DOHH2 (cell line): ENCODE measurements around the gene DBN1.
"Not testable (repeated sequence)": the region's sequence is repeated elsewhere in the genome, so short reads cannot be mapped to it uniquely, and the experiment has no call there.

ENCODE experiments used
- H3F3A ChIP-seq: fragments of 200-600 bp; sonication (generic), shearing (Covaris generic); 2 replicates; pipeline ENCODE4 v1.6.0; 2016; ENCODE audit warnings: antibody characterized with exemption, mild to moderate bottlenecking; ENCODE audit not compliant: control insufficient read depth, insufficient read depth
- H3K27ac ChIP-seq: fragments of 200-600 bp; sonication (generic); 2 replicates; pipeline ENCODE4 v1.5.1; 2014; ENCODE audit warnings: low read depth, mild to moderate bottlenecking, low read length, moderate library complexity
- H3K27me3 ChIP-seq: fragments of 200-600 bp; sonication (generic); 2 replicates; pipeline ENCODE4 v1.6.1; 2014; ENCODE audit warnings: mild to moderate bottlenecking, low read length, mixed read lengths; ENCODE audit not compliant: control insufficient read depth
- H3K36me3 ChIP-seq: fragments of 200-600 bp; sonication (generic); 2 replicates; pipeline ENCODE4 v1.6.1; 2014; ENCODE audit warnings: mild to moderate bottlenecking, low read length, moderate library complexity, mixed read lengths; ENCODE audit not compliant: control insufficient read depth
- H3K4me1 ChIP-seq: fragments of 200-600 bp; sonication (generic); 2 replicates; pipeline ENCODE4 v1.6.1; 2014; ENCODE audit warnings: mild to moderate bottlenecking, low read length, mixed read lengths; ENCODE audit not compliant: control insufficient read depth
- H3K4me2 ChIP-seq: fragments of 200-600 bp; sonication (generic); 2 replicates; pipeline ENCODE4 v1.6.0; 2014; ENCODE audit warnings: mild to moderate bottlenecking, low read length, moderate library complexity
- H3K4me3 ChIP-seq: fragments of 200-600 bp; sonication (generic); 2 replicates; pipeline ENCODE4 v1.5.1; 2014; ENCODE audit warnings: mild to moderate bottlenecking, low read length, mixed read lengths
- H3K79me2 ChIP-seq: fragments of 200-600 bp; sonication (generic); 2 replicates; pipeline ENCODE4 v1.6.1; 2014; ENCODE audit warnings: mild to moderate bottlenecking, low read length, mixed read lengths; ENCODE audit not compliant: control insufficient read depth
- H3K9me2 ChIP-seq: fragments of 200-600 bp; sonication (generic); replicated peaks from 2 replicates; pipeline ENCODE4 v1.6.1; 2014; ENCODE audit warnings: mild to moderate bottlenecking, low read length, mixed read lengths; ENCODE audit not compliant: control insufficient read depth
- H3K9me3 ChIP-seq: fragments of 200-600 bp; sonication (generic); 2 replicates; pipeline ENCODE4 v1.6.1; 2014; ENCODE audit warnings: antibody characterized with exemption, low read length, mixed read lengths; ENCODE audit not compliant: control insufficient read depth, insufficient read depth
- H4K20me1 ChIP-seq: fragments of 200-600 bp; sonication (generic); 2 replicates; pipeline ENCODE4 v1.6.0; 2014; ENCODE audit warnings: low read depth, mild to moderate bottlenecking, antibody characterized with exemption, low read length, moderate library complexity; ENCODE audit not compliant: control insufficient read depth, insufficient read depth
- EZH2phosphoT487 ChIP-seq: fragments of 200-600 bp; sonication (generic); IDR thresholded peaks from 2 replicates; pipeline ENCODE4 v1.6.1; 2017; ENCODE audit warnings: borderline replicate concordance, mild to moderate bottlenecking, antibody characterized with exemption, low read length, moderate library complexity, mixed read lengths
- TF ChIP-seq, protein P1 (sequence below): fragments of 200-600 bp; sonication (generic); IDR thresholded peaks from one replicate; pipeline ENCODE4 v1.5.1; 2014; ENCODE audit warnings: antibody characterized with exemption, mild to moderate bottlenecking, low read depth, low read length; ENCODE audit not compliant: poor library complexity, severe bottlenecking

Gene DBN1

GRCh38 chr5:177423671-177424070 is 49.8 kb downstream of the DBN1 start:
- no peaks in the 10 kb centered on the region for H3K27me3 ChIP-seq
- H3K27ac ChIP-seq, result no peak overlapping the region
- TF ChIP-seq EZH2phosphoT487, result no peak
- TF ChIP-seq, protein P1, sequence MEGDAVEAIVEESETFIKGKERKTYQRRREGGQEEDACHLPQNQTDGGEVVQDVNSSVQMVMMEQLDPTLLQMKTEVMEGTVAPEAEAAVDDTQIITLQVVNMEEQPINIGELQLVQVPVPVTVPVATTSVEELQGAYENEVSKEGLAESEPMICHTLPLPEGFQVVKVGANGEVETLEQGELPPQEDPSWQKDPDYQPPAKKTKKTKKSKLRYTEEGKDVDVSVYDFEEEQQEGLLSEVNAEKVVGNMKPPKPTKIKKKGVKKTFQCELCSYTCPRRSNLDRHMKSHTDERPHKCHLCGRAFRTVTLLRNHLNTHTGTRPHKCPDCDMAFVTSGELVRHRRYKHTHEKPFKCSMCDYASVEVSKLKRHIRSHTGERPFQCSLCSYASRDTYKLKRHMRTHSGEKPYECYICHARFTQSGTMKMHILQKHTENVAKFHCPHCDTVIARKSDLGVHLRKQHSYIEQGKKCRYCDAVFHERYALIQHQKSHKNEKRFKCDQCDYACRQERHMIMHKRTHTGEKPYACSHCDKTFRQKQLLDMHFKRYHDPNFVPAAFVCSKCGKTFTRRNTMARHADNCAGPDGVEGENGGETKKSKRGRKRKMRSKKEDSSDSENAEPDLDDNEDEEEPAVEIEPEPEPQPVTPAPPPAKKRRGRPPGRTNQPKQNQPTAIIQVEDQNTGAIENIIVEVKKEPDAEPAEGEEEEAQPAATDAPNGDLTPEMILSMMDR, result no peak
- H3K79me2 ChIP-seq, result peaks cover 21% of the 10 kb centered on the region
- H3K4me2 ChIP-seq, result no peak overlapping the region
- no peaks in the 10 kb centered on the region for H4K20me1 ChIP-seq
- H3F3A ChIP-seq, result 0 out of 2 replicates have a peak, but pooled peaks cover 3% of the 10 kb centered on the region
- H3K4me1 ChIP-seq, result peaks cover 20% of the 10 kb centered on the region
- H3K4me3 ChIP-seq, result no peak overlapping the region
- H3K9me2 ChIP-seq, result no peaks in the 10 kb centered on the region
- H3K9me3 ChIP-seq, result no peaks in the 10 kb centered on the region
- peaks cover 16% of the 10 kb centered on the region for H3K36me3 ChIP-seq

GRCh38 chr5:177421062-177421798 is 52.2 kb downstream of the DBN1 start:
- Histone ChIP-seq H3K27ac (no peak overlapping the region), H3K27me3 (no peaks in the 10 kb centered on the region; the same call in 1 of the 2 replicates), H3K36me3 (no peaks in the 10 kb centered on the region), H3F3A (0 out of 2 replicates have a peak, but pooled peaks cover 3% of the 10 kb centered on the region), H3K4me3 (no peak overlapping the region), H3K4me2 (no peak overlapping the region), H3K9me3 (no peaks in the 10 kb centered on the region), H4K20me1 (no peaks in the 10 kb centered on the region), H3K79me2 (no peaks in the 10 kb centered on the region), H3K9me2 (no peaks in the 10 kb centered on the region), H3K4me1 (peaks cover 8% of the 10 kb centered on the region)
- no peak for TF ChIP-seq EZH2phosphoT487
- TF ChIP-seq, protein P1, result no peak

DNA sequence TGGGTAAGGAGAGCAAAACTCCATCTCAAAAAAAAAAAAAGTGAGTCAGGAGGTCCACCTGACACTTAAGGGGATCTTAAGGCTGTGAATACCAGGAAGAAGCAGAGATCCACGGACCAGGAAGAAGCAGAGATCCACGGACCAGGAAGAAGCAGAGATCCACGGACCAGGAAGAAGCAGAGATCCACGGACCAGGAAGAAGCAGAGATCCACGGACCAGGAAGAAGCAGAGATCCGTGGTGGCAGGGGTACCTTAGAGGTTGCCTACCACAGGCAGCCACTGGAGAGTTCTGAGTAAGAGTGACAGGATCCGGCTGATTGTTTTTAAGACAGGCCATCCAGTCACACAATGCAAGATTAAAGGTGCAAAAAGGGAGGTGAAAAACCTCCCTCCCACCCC is 53.0 kb downstream of the DBN1 start:
- H3K4me3 ChIP-seq, H3F3A ChIP-seq, H3K27ac ChIP-seq, H3K79me2 ChIP-seq, H3K27me3 ChIP-seq, H3K4me2 ChIP-seq, H3K36me3 ChIP-seq, H3K9me3 ChIP-seq, H3K9me2 ChIP-seq, H3K4me1 ChIP-seq, H4K20me1 ChIP-seq: not testable (repeated sequence)

DNA sequence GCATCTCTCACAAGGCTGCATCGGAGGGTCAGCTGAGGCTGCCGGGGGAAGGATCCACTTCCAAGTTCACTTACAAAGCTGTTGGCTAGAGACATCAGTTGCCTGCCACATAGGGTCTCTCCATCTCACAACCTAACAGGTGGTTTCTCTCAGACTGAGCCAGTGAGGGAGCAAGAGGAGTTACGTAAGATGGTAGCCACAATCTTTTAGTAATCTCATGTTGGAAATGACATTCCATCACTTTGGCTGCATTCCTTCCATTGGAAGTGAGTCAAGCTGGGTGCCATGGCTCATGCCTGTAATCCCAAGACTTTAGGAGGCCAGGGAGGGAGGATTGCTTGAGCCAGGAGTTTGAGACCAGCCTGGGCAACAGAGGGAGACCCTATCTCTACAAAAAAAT is 54.4 kb downstream of the DBN1 start:
- Histone ChIP-seq H3K9me2 (no peaks in the 10 kb centered on the region), H3K4me3 (no peak overlapping the region), H3K79me2 (no peaks in the 10 kb centered on the region), H3K4me1 (no peaks in the 10 kb centered on the region), H3K27me3 (no peaks in the 10 kb centered on the region; the same call in 1 of the 2 replicates), H4K20me1 (no peaks in the 10 kb centered on the region), H3K4me2 (no peak overlapping the region), H3F3A (no peaks in the 10 kb centered on the region), H3K36me3 (no peaks in the 10 kb centered on the region), H3K9me3 (no peaks in the 10 kb centered on the region), H3K27ac (no peak overlapping the region)
- no peak for TF ChIP-seq EZH2phosphoT487
- TF ChIP-seq, protein P1, result no peak

- not testable (repeated sequence) for H3K79me2 ChIP-seq, H3K9me2 ChIP-seq, H3F3A ChIP-seq, H3K4me1 ChIP-seq, H4K20me1 ChIP-seq, H3K9me3 ChIP-seq, H3K4me2 ChIP-seq, H3K27me3 ChIP-seq, H3K27ac ChIP-seq, H3K36me3 ChIP-seq, H3K4me3 ChIP-seq
Observed at GRCh38 chr5:177417081-177417480, 56.4 kb downstream of the DBN1 start.
